AG09309 (cell line): ENCODE results near the gene ZNF311.

Source experiments
- DNase-seq: peaks from one replicate; pipeline ENCODE4 v3.0.0-alpha.2; 2010; ENCODE audit warnings: low read depth
- H3K4me3 ChIP-seq: 2 replicates; pipeline ENCODE4 v1.5.1; 2011; ENCODE audit warnings: mild to moderate bottlenecking, low read depth, low read length, moderate library complexity; ENCODE audit not compliant: control insufficient read depth
- TF ChIP-seq, protein P1 (sequence below): IDR thresholded peaks from 2 replicates; pipeline ENCODE4 v1.5.1; 2011; ENCODE audit warnings: mild to moderate bottlenecking, low read depth, low read length, inconsistent platforms; ENCODE audit not compliant: insufficient read depth, control insufficient read depth; ENCODE audit errors: missing control alignments

Gene ZNF311

DNA sequence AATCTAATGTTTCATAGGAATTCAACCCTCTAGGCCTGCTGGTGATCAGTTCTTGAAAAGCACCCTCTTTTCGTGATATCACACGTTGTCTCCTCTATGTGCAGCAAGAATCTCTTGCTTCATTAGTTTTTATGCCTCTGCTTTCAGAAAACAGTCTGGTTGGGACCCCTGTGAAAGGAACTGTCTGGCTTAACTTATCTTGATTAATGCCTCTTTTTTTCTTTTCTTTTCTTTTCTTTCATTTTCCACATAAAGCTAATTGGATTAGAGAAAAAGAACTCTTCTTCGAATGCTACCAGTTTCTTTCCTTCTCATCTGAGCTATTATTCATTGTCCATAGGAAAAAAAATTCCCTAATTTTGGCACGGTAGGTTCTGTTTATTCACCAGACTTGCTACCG lies 21.3 kb downstream of the ZNF311 start:
- H3K4me3 ChIP-seq = no peak overlapping the region
- TF ChIP-seq, protein P1, sequence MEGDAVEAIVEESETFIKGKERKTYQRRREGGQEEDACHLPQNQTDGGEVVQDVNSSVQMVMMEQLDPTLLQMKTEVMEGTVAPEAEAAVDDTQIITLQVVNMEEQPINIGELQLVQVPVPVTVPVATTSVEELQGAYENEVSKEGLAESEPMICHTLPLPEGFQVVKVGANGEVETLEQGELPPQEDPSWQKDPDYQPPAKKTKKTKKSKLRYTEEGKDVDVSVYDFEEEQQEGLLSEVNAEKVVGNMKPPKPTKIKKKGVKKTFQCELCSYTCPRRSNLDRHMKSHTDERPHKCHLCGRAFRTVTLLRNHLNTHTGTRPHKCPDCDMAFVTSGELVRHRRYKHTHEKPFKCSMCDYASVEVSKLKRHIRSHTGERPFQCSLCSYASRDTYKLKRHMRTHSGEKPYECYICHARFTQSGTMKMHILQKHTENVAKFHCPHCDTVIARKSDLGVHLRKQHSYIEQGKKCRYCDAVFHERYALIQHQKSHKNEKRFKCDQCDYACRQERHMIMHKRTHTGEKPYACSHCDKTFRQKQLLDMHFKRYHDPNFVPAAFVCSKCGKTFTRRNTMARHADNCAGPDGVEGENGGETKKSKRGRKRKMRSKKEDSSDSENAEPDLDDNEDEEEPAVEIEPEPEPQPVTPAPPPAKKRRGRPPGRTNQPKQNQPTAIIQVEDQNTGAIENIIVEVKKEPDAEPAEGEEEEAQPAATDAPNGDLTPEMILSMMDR = no peak
- no peak for DNase-seq

DNA sequence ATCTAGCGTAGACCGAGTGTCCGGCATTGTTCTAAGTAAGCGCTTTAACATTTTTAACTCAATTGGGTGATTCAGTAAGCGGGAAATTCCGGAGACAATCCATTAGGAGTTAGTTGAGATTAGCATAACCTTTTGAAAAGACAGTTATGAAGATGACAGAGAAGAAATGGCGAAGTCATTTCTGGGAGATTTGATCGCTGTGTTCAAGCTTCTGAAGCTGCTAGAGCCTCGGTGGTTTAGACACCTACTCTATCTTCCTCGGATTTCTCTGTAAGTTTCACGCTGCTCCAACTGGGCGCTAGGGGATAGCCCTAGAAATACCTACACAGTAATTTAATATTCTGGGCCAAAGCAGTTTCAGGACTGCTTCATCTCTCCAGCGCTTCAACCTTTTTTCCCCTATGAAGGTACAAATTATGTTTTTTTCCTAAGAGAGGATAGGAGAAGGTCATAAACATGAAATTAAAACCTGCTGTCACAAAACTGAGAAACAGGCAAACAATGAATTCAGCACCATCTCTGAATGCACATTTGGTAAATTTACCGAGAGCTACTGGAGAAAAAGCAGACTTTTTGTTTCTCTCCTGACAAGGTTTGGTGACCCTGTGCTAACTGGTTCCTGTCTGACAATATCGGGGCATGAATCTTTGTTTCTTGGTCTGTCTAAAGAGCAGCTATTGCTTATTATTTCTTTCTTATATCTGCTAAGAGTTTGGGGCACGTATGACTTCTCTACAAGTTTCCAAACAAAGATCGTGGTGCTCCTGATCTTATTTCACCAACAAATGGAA lies 22.4 kb downstream of the ZNF311 start:
- H3K4me3 ChIP-seq = peak overlapping the region; percentile 38
- DNase-seq = no peak
- TF ChIP-seq, protein P1 = peak; percentile 11

DNA sequence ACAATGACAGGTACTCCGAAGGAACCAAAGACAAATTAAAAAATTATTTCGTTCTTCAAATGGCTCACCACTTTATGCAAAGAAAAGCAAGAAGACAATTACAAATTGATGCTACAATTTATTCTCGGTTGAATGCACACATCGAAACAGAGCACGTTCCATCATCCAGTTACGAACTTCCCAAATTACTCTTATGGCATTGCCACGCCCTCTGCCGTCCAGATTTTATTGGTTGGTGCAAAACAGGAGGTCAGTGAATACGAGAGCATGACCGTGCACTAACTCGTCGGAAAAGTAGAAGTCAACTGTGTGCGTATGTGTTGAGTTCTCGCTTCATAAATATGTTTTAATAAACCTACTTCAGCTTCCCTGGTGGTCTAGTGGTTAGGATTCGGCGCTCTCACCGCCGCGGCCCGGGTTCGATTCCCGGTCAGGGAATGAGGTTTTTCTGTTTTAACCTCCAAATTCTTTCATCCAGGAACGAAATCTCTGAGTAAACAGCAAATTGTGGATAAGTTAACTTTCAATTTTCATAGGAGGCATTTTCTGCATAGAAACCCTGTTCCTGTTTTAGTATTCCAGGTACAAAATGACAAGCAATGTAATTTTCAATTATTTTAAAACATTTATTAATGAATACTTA lies 23.2 kb downstream of the ZNF311 start:
- TF ChIP-seq, protein P1 = no peak
- peak; percentile 65 for DNase-seq
- peak overlapping the region; percentile 63 for H3K4me3 ChIP-seq

DNA sequence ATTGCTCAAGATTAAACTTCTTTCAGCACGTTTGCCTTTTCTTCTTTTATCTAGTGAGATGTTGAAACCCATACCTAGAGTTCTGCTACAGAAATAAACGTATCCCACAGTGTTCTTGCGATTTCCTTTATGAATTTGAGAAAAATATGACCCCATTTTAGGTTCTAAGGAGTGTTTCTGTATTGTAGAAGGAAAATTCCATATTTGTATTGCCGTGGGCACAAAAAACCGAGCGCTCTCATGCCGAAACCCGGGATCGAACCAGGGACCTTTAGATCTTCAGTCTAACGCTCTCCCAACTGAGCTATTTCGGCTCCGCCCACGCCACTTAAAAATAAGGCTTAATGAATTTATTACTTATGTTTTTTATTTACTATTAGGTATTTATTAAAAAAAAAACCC lies 23.7 kb downstream of the ZNF311 start:
- no peak for DNase-seq
- TF ChIP-seq, protein P1 = no peak
- peak overlapping the region; percentile 63 for H3K4me3 ChIP-seq

DNA sequence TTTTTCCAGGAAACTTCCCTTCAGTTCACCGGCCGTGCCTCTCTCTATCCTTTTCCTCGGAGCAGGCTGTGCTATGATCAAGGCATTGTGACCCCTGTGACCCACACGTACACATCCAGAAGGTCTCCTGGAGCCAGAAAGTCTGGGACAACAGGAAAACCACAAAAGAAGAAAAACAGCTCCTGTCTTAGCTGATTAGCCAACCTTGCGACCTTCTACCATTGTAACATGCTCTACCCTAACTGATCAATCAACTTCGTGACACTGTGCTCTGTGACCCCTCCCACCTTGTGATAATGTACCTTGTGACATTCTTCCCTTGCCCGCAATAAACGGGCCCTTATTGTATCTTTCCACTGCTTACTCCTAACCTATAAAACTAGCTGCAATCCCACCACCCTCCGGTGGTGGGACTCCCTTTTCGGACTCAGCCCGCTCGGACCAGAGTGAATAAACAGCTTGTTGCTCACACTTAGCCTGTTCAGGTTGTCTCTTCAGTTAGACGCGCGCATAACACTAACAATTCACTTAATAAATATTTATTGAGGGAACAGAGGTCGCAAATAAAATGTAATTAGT lies 24.2 kb downstream of the ZNF311 start:
- no peak for DNase-seq
- TF ChIP-seq, protein P1 = peak; percentile 30
- H3K4me3 ChIP-seq = peak overlapping the region; percentile 63

DNA sequence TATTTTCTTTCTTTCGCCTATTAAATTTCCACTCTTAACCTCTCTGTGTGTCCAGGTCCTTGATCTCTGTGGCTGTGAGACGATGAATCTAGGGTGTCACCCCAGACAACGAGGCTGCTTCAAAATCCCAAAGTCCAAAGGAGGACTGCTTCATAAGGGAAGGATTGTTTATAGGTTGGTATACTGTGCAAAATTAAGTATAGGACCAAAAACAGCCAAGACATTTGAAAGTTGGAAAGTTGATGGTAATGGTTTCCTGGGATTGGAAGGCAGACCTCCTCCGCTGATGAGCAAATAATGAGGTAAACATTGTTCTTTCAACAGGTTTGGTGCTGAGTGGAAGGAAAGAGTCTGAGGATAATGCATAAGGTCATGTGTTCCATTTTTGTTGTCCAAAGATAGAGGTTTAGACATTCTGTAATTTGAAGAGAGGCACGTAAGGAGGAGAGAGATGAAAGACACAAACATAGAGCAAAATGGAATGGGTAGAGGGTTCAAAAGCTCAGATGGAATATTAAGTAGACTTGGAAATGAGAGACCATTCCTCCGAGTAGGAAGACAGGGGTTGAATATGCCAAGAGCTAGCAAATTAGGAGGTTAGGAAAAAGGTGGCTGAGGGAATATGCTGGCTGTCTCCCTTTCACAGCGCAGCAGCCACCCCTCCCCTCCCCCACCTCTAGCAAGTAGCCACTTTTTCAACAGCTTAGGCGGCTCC lies 24.8 kb downstream of the ZNF311 start:
- TF ChIP-seq, protein P1 = no peak
- H3K4me3 ChIP-seq = peak overlapping the region; percentile 63
- DNase-seq = no peak
